Measurements from ENCODE around the gene HOXB2.

GRCh38 chr17:48574505-48575065 is 29.7 kb upstream of the HOXB2 start:
- TF ChIP-seq PBX3 (CRISPR knock-in tag; IDR thresholded peaks at IDR 0.05) (no peak), ZNF530 (tag by site-specific recombination; IDR thresholded peaks at IDR 0.05; ENCODE audit: low read depth) (no peak), ZNF704 (tag by site-specific recombination; IDR thresholded peaks at IDR 0.05) (no peak), CTCF (tag by site-specific recombination; IDR thresholded peaks at IDR 0.05) (no peak), SETDB1 (IDR thresholded peaks at IDR 0.05; ENCODE audit: insufficient read length, low read length) (no peak), ZNF274 (IDR thresholded peaks at IDR 0.05; ENCODE audit: low read length) (no peak), ZNF274 (tag by site-specific recombination; IDR thresholded peaks at IDR 0.05; ENCODE audit: borderline replicate concordance) (no peak), PRDM10 (tag by site-specific recombination; IDR thresholded peaks at IDR 0.05) (no peak)
